HepG2 (cell line): ENCODE measurements around the gene HECTD1. TPM values are rescaled to one million over a fixed set of nuclear protein-coding genes. Genes with fewer than 3 reads are reported as not detected.

Source experiments
- ATAC-seq: fragments of 200-7000 bp; cut with Tn5 transposase; 3 replicates; pipeline ENCODE4 v1.9.1; 2020; ENCODE audit warnings: mild to moderate bottlenecking, moderate library complexity
- BruUV-seq: library from RNA; stranded (reverse); fragments of 400-500 nt; replicated peaks from 2 replicates; lab custom pipeline; 2021; lab: Mats Ljungman, UMichigan
- CTCF ChIA-PET: fragments of 300-600 bp; formaldehyde crosslinking; extraction: SDS; loops from one replicate; lab custom pipeline; 2021; ENCODE audit warnings: low total read pairs, inconsistent platforms, low intra/inter-chr PET ratio; lab: Yijun Ruan, JAX
- POLR2A ChIA-PET: fragments of 350-600 bp; sonication (Branson Sonifier 250); formaldehyde crosslinking; loops from one replicate; lab custom pipeline; 2020; ENCODE audit warnings: antibody characterized with exemption, inconsistent platforms; lab: Yijun Ruan, JAX
- DNase-seq: peaks from one replicate; pipeline ENCODE4 v3.0.0-alpha.2; 2015; ENCODE audit warnings: low spot score
- FAIRE-seq: peaks from 3 replicates; lab custom pipeline; 2011; peaks lifted over from hg19 to GRCh38; lab: Jason Lieb, UNC
- H2AFZ ChIP-seq: one replicate; pipeline ENCODE4 v1.6.1; 2011; ENCODE audit warnings: low read length, inconsistent platforms
- H3K27ac ChIP-seq: fragments of 300-600 bp; 3 replicates; pipeline ENCODE4 v1.8.0; 2011; ENCODE audit warnings: mixed run types, mild to moderate bottlenecking, mixed read lengths, low read length, inconsistent platforms; ENCODE audit not compliant: insufficient read depth; ENCODE audit errors: extremely low read length
- H3K27me3 ChIP-seq, 2 experiments: fragments of 200-600 bp in 1 of 2; 2 replicates in 1 of 2; 3 replicates in 1 of 2; pipeline versions ENCODE4 v1.6.0 to v1.8.0; 2011; ENCODE audit warnings: low read length in 2 of 2, mild to moderate bottlenecking in 2 of 2, moderate library complexity in 2 of 2, inconsistent platforms in 1 of 2; ENCODE audit not compliant: insufficient read depth in 2 of 2, control insufficient read depth in 1 of 2
- H3K36me3 ChIP-seq, 2 experiments: fragments of 200-600 bp in 1 of 2; replicated peaks in 1 of 2; 2 replicates in 1 of 2; 3 replicates in 1 of 2; pipeline versions ENCODE4 v1.5.1 to v1.8.0; 2011; ENCODE audit warnings: low read length in 2 of 2, inconsistent platforms in 1 of 2; ENCODE audit not compliant: insufficient read depth in 2 of 2, control insufficient read depth in 1 of 2
- H3K4me1 ChIP-seq: 2 replicates; pipeline ENCODE4 v1.5.1; 2012; ENCODE audit warnings: low read length, inconsistent platforms; ENCODE audit not compliant: insufficient read depth
- H3K4me2 ChIP-seq: 2 replicates; pipeline ENCODE4 v1.6.0; 2011; ENCODE audit warnings: low read depth, low read length, inconsistent platforms
- H3K4me3 ChIP-seq, 3 experiments: fragments of 200-600 bp in 1 of 3; sonication (generic), shearing (Covaris generic) in 1 of 3; replicated peaks in 1 of 3; 2 replicates each; pipeline ENCODE4 v1.5.1; 2011 to 2016; ENCODE audit warnings: low read length in 3 of 3, inconsistent platforms in 2 of 3, low read depth in 2 of 3, mild to moderate bottlenecking in 2 of 3, control low read depth in 1 of 3, mixed read lengths in 1 of 3; ENCODE audit not compliant: insufficient read depth in 1 of 3
- H3K79me2 ChIP-seq: one replicate; pipeline ENCODE4 v1.6.1; 2011; ENCODE audit warnings: low read length, inconsistent platforms; ENCODE audit not compliant: insufficient read depth
- H3K9ac ChIP-seq: 2 replicates; pipeline ENCODE4 v1.6.0; 2011; ENCODE audit warnings: mild to moderate bottlenecking, low read depth, low read length, inconsistent platforms; ENCODE audit not compliant: insufficient read depth
- H3K9me3 ChIP-seq: 2 replicates; pipeline ENCODE4 v1.5.1; 2012; ENCODE audit warnings: mild to moderate bottlenecking, low read length
- H4K20me1 ChIP-seq: 2 replicates; pipeline ENCODE4 v1.6.0; 2011; ENCODE audit warnings: inconsistent platforms, mild to moderate bottlenecking, low read length, moderate library complexity; ENCODE audit not compliant: insufficient read depth
- ARHGAP35 ChIP-seq: sonication (generic); formaldehyde crosslinking; IDR thresholded peaks from 2 replicates; pipeline ENCODE4 v1.9.0; 2022; ENCODE audit warnings: mild to moderate bottlenecking, inconsistent platforms, moderate library complexity, missing genetic modification reagents, borderline replicate concordance
- BRCA1 ChIP-seq: sonication (generic); formaldehyde crosslinking; IDR thresholded peaks from 2 replicates; pipeline ENCODE4 v1.4.0; 2020; ENCODE audit warnings: missing genetic modification reagents
- CENPT ChIP-seq: sonication (generic); formaldehyde crosslinking; IDR thresholded peaks from 2 replicates; pipeline ENCODE4 v1.8.0; 2022; ENCODE audit warnings: low read depth, mild to moderate bottlenecking, moderate library complexity, missing genetic modification reagents
- E2F2 ChIP-seq: sonication (generic); formaldehyde crosslinking; IDR thresholded peaks from 2 replicates; pipeline ENCODE4 v1.4.0; 2020; ENCODE audit warnings: missing genetic modification reagents, borderline replicate concordance
- JUND ChIP-seq: sonication (generic); formaldehyde crosslinking; IDR thresholded peaks from 2 replicates; pipeline ENCODE4 v1.8.0; 2022; ENCODE audit warnings: mild to moderate bottlenecking, missing genetic modification reagents
- NBN ChIP-seq: fragments of 450-650 bp; conservative IDR thresholded peaks from 2 replicates; pipeline ENCODE4 v1.6.1; 2017
- POLR2A ChIP-seq, 2 experiments: IDR thresholded peaks; 2 replicates each; pipeline ENCODE4 v1.6.1; 2011; ENCODE audit warnings: low read depth in 2 of 2, low read length in 2 of 2, mild to moderate bottlenecking in 1 of 2, moderate library complexity in 1 of 2; ENCODE audit not compliant: insufficient read depth in 1 of 2
- SATB2 ChIP-seq: sonication (generic); formaldehyde crosslinking; IDR thresholded peaks from 2 replicates; pipeline ENCODE4 v1.5.0; 2020; ENCODE audit warnings: missing genetic modification reagents
- SOX5 ChIP-seq: IDR thresholded peaks from 2 replicates; pipeline ENCODE4 v1.6.1; 2016; ENCODE audit warnings: borderline replicate concordance
- THAP7 ChIP-seq: sonication (generic); formaldehyde crosslinking; IDR thresholded peaks from 2 replicates; pipeline ENCODE4 v1.8.1; 2023; ENCODE audit warnings: mild to moderate bottlenecking, missing genetic modification reagents
- USF2 ChIP-seq, 2 experiments: sonication (generic) in 1 of 2; formaldehyde crosslinking in 1 of 2; IDR thresholded peaks; 2 replicates each; pipeline versions ENCODE4 v1.5.1 to v1.6.1; 2011 to 2020; ENCODE audit warnings: borderline replicate concordance in 1 of 2, low read depth in 1 of 2, low read length in 1 of 2, mild to moderate bottlenecking in 1 of 2, missing genetic modification reagents in 1 of 2, moderate library complexity in 1 of 2
- ZNF143 ChIP-seq: sonication (generic); formaldehyde crosslinking; IDR thresholded peaks from 2 replicates; pipeline ENCODE4 v1.4.0; 2020; ENCODE audit warnings: missing genetic modification reagents
- ZNF691 ChIP-seq: sonication (generic); formaldehyde crosslinking; IDR thresholded peaks from 2 replicates; pipeline ENCODE4 v1.4.0; 2020; ENCODE audit warnings: missing genetic modification reagents, low read depth, mild to moderate bottlenecking, borderline replicate concordance
- ZNF788 ChIP-seq: sonication (generic); formaldehyde crosslinking; IDR thresholded peaks from 2 replicates; pipeline ENCODE4 v1.5.0; 2020; ENCODE audit warnings: mild to moderate bottlenecking, missing genetic modification reagents, borderline replicate concordance
- ZSCAN12 ChIP-seq: sonication (generic); formaldehyde crosslinking; IDR thresholded peaks from 2 replicates; pipeline ENCODE4 v1.9.0; 2021; ENCODE audit warnings: mild to moderate bottlenecking, missing genetic modification reagents
- ZSCAN25 ChIP-seq: sonication (generic); formaldehyde crosslinking; IDR thresholded peaks from 2 replicates; pipeline ENCODE4 v1.8.0; 2022; ENCODE audit warnings: mild to moderate bottlenecking, missing genetic modification reagents
- ZSCAN5A ChIP-seq: sonication (generic); formaldehyde crosslinking; IDR thresholded peaks from 2 replicates; pipeline ENCODE4 v1.8.0; 2022; ENCODE audit warnings: mild to moderate bottlenecking, missing genetic modification reagents, borderline replicate concordance
- WGBS: methylation state at CpG from one replicate; pipeline ENCODE4 v1.1.6; 2017; ENCODE audit warnings: low lambda C conversion rate; 5-methylcytosine and 5-hydroxymethylcytosine counted together
- in situ Hi-C: cut with HindIII; loops from 2 replicates; pipeline ENCODE4 v1.10.0; 2017; ENCODE audit warnings: low pct_unique_long_range_greater_than_20kb; ENCODE audit not compliant: extremely low pct_ligation_motif_present
- intact Hi-C: fragments of 100-400 bp; cut with micrococcal nuclease; formaldehyde crosslinking; loops from one replicate; pipeline ENCODE4 v1.10.0; 2022; ENCODE audit not compliant: unreplicated experiment
- polyA plus RNA-seq, 8 experiments: library from polyadenylated mRNA; depleted of rRNA in 3 of 8; stranded (reverse) in 7 of 8; unstranded in 1 of 8; fragments of >200 nt; fragmentation: Illumina TruSeq in 4 of 8; extraction: Trizol in 4 of 8; gene quantifications; 2 replicates each; pipeline versions ENCODE4 v1.2.1 to v1.2.3, GENCODE V29; 2011 to 2016; ENCODE audit warnings: low read depth in 4 of 8, missing spikeins in 1 of 8, mixed read lengths in 1 of 8; ENCODE audit not compliant: insufficient read depth in 1 of 8
- total RNA-seq, 5 experiments: library from RNA; depleted of rRNA; stranded (reverse); fragments of >200 nt; fragmentation: Illumina TruSeq; extraction: Trizol; gene quantifications; 2 replicates each; pipeline ENCODE4 v1.2.3, GENCODE V29; 2016; ENCODE audit warnings: low read depth in 1 of 5
- TF ChIP-seq, protein P1 (sequence below): sonication (generic); formaldehyde crosslinking; IDR thresholded peaks from 2 replicates; pipeline ENCODE4 v1.5.0; 2020; ENCODE audit warnings: missing genetic modification reagents

The HECTD1 gene
- total and polyA plus RNA-seq, 2 of the 13 experiments (the other 11 are each of a cell fraction or from before 2014, with no cell fraction given) = 312 to 560 TPM

DNA sequence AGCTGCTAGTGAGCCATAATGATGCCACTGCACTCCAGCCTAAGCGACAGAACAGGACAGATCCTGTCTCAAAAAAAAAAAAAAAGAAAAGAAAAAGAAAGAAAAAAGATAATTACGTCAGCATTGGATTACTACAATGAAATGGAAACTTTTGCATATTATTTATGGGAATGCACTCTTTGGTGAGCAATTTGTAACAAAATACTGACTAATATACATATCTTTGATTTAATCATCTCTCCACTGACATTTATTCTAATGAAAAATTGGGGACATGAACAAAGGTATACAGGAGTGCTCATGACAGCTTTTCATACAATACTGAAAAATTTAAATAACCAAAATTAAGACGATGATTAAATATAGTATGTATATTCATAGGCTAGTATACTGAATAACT lies 27.9 kb upstream of the HECTD1 start:
- Histone ChIP-seq H3K79me2 (no peaks in the 10 kb centered on the region), H3K27ac (no peak overlapping the region), H3K27me3 (no peaks in the 10 kb centered on the region), H3K9ac (no peak overlapping the region), H3K36me3 (no peaks in the 10 kb centered on the region), H3K4me3 (no peak overlapping the region), H3K4me2 (no peak overlapping the region), H3K4me1 (peaks cover 43% of the 10 kb centered on the region), H3K9me3 (no peaks in the 10 kb centered on the region), H4K20me1 (no peaks in the 10 kb centered on the region), H2AFZ (no peak overlapping the region)
- intact Hi-C loops = no loop called here
- DNase-seq (no peak), ATAC-seq (no peak), FAIRE-seq (no peak)
- ChIA-PET CTCF (no interaction called here), POLR2A (no interaction called here)
- in situ Hi-C loops = no loop called here
- WGBS = 93% methylated on average over 3 of the region's 3 CpGs
- BruUV-seq = no TSS peak
- TF ChIP-seq SOX5 (CRISPR knock-in tag) (no peak), ZNF788 (CRISPR knock-in tag) (no peak), POLR2A (IDR thresholded peaks at IDR 0.05; ENCODE audit: insufficient read depth in 1 of 2, low read depth in 2 of 2, low read length in 2 of 2) (no peak), ZSCAN5A (CRISPR knock-in tag) (no peak), JUND (CRISPR knock-in tag) (no peak), SATB2 (CRISPR knock-in tag) (0 out of 2 replicates have a peak, but pooled peaks have one; percentile 33), USF2 (IDR thresholded peaks at IDR 0.05; ENCODE audit: low read depth, low read length) (no peak), USF2 (CRISPR knock-in tag; IDR thresholded peaks at IDR 0.05; ENCODE audit: borderline replicate concordance) (0 out of 2 replicates have a peak, but pooled peaks have one; percentile 4), ZNF143 (CRISPR knock-in tag) (no peak), ZSCAN12 (CRISPR knock-in tag) (no peak), E2F2 (CRISPR knock-in tag) (no peak), BRCA1 (CRISPR knock-in tag) (no peak), NBN (0 out of 2 replicates have a peak, but pooled peaks have one; percentile 28), ZNF691 (CRISPR knock-in tag) (no peak), ZSCAN25 (CRISPR knock-in tag) (0 out of 2 replicates have a peak, but pooled peaks have one; percentile 9), ARHGAP35 (no peak), CENPT (no peak), THAP7 (CRISPR knock-in tag) (no peak)
- TF ChIP-seq, protein P1, sequence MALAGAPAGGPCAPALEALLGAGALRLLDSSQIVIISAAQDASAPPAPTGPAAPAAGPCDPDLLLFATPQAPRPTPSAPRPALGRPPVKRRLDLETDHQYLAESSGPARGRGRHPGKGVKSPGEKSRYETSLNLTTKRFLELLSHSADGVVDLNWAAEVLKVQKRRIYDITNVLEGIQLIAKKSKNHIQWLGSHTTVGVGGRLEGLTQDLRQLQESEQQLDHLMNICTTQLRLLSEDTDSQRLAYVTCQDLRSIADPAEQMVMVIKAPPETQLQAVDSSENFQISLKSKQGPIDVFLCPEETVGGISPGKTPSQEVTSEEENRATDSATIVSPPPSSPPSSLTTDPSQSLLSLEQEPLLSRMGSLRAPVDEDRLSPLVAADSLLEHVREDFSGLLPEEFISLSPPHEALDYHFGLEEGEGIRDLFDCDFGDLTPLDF = no peak
